ENCODE measurements around the gene TRPC1. TPM values are rescaled to one million over a fixed set of nuclear protein-coding genes. Genes with fewer than 3 reads are reported as not detected.

The TRPC1 gene
- total RNA-seq, result 10 to 100 TPM; 37.0 to 48.5 TPM

- no peaks in the 10 kb centered on the region for H3K9me3 ChIP-seq
- peak within 1 kb of the TSS; percentile 67 to 89 for H3K27ac ChIP-seq
- no peaks in the 10 kb centered on the region for H3K27me3 ChIP-seq (replicated peaks; ENCODE audit: insufficient read depth)
- peak; percentile 97 for ATAC-seq (ENCODE audit: insufficient number of reproducible peaks, low FRiP score, low read depth)
- TF ChIP-seq CTCF (IDR thresholded peaks at IDR 0.05), result no peak
- peaks cover 0 to 21% of the 10 kb centered on the region in 2 donors for H3K4me1 ChIP-seq (ENCODE audit: control insufficient read depth in 1 of 2, low read depth in 2 of 2)
- H3K4me3 ChIP-seq, result peak within 1 kb of the TSS; percentile 77
- DNase-seq (ENCODE audit: low spot score), result peak; percentile 30
- no peaks in the 10 kb centered on the region for H3K36me3 ChIP-seq
Observed at GRCh38 chr3:142723968-142724681, at the start of gene TRPC1. TSS of gene TRPC1 (plus strand) at chr3:142724034. CDS start at chr3:142724560, 526 bp downstream.

GRCh38 chr3:142676151-142676550 lies 47.7 kb upstream of the TRPC1 start:
- no peak for DNase-seq (ENCODE audit: low spot score)
- Histone ChIP-seq H3K27ac (no peak overlapping the region), H3K4me3 (no peak overlapping the region), H3K27me3 (replicated peaks; ENCODE audit: insufficient read depth) (no peaks in the 10 kb centered on the region), H3K36me3 (no peaks in the 10 kb centered on the region), H3K9me3 (no peaks in the 10 kb centered on the region), H3K4me1 (ENCODE audit: control insufficient read depth in 1 of 2, low read depth in 2 of 2) (no peaks in the 10 kb centered on the region)
- no peak for ATAC-seq (ENCODE audit: insufficient number of reproducible peaks, low FRiP score, low read depth)
- no peak for TF ChIP-seq CTCF (IDR thresholded peaks at IDR 0.05)

- Histone ChIP-seq H3K27me3 (replicated peaks; ENCODE audit: insufficient read depth) (no peaks in the 10 kb centered on the region), H3K27ac (no peak overlapping the region), H3K4me1 (ENCODE audit: control insufficient read depth in 1 of 2, low read depth in 2 of 2) (no peaks in the 10 kb centered on the region), H3K9me3 (no peaks in the 10 kb centered on the region), H3K4me3 (no peak overlapping the region), H3K36me3 (no peaks in the 10 kb centered on the region)
- TF ChIP-seq CTCF (IDR thresholded peaks at IDR 0.05), result no peak
- DNase-seq (ENCODE audit: low spot score) (no peak), ATAC-seq (ENCODE audit: insufficient number of reproducible peaks, low FRiP score, low read depth) (no peak)
Observed at GRCh38 chr3:142680710-142681109, 43.1 kb upstream of the TRPC1 start.

GRCh38 chr3:142690613-142691012 lies 33.2 kb upstream of the TRPC1 start:
- H3K4me3 ChIP-seq, result no peak overlapping the region
- DNase-seq (ENCODE audit: low spot score) (no peak), ATAC-seq (ENCODE audit: insufficient number of reproducible peaks, low FRiP score, low read depth) (no peak)
- H3K36me3 ChIP-seq, result no peaks in the 10 kb centered on the region
- no peak for TF ChIP-seq CTCF (IDR thresholded peaks at IDR 0.05)
- no peaks in the 10 kb centered on the region for H3K4me1 ChIP-seq (ENCODE audit: control insufficient read depth in 1 of 2, low read depth in 2 of 2)
- H3K9me3 ChIP-seq, result no peaks in the 10 kb centered on the region
- H3K27ac ChIP-seq, result no peak overlapping the region
- H3K27me3 ChIP-seq (replicated peaks; ENCODE audit: insufficient read depth), result no peaks in the 10 kb centered on the region

- Histone ChIP-seq H3K27me3 (replicated peaks; ENCODE audit: insufficient read depth) (no peaks in the 10 kb centered on the region), H3K9me3 (no peaks in the 10 kb centered on the region), H3K4me1 (ENCODE audit: control insufficient read depth in 1 of 2, low read depth in 2 of 2) (no peaks in the 10 kb centered on the region), H3K4me3 (no peak overlapping the region), H3K27ac (no peak overlapping the region), H3K36me3 (no peaks in the 10 kb centered on the region)
- no peak for TF ChIP-seq CTCF (IDR thresholded peaks at IDR 0.05)
- DNase-seq (ENCODE audit: low spot score) (no peak), ATAC-seq (ENCODE audit: insufficient number of reproducible peaks, low FRiP score, low read depth) (no peak)
Observed at GRCh38 chr3:142691527-142691926, 32.3 kb upstream of the TRPC1 start.

Data from thoracic aorta (tissue), 2 donors.